Effector memory CD8-positive, alpha-beta T cell (primary cell): Measurements from ENCODE around the gene TBX21.

Source experiments
- ATAC-seq: fragments of 150-1000 bp; cut with Tn5 transposase; replicated peaks from 2 replicates; pipeline ENCODE4 v1.10.0; 2021; ENCODE audit warnings: mild to moderate bottlenecking, moderate library complexity
- DNase-seq, 3 experiments: peaks; one replicate each; pipeline ENCODE4 v3.0.0; 2021
- H3K27ac Mint-ChIP-seq, 2 donors: one replicate each; pipeline ENCODE4 v1.8.0; 2022; ENCODE audit warnings: mild to moderate bottlenecking in 2 of 2, mixed read lengths in 2 of 2, moderate library complexity in 2 of 2
- H3K27me3 Mint-ChIP-seq, 2 donors: one replicate each; pipeline ENCODE4 v1.8.0; 2022; ENCODE audit warnings: mixed read lengths in 2 of 2
- H3K36me3 Mint-ChIP-seq: one replicate; pipeline ENCODE4 v1.8.0; 2022; ENCODE audit warnings: mild to moderate bottlenecking, moderate library complexity, mixed read lengths; ENCODE audit not compliant: insufficient read depth
- H3K4me1 Mint-ChIP-seq, 2 donors: one replicate each; pipeline ENCODE4 v1.8.0; 2022; ENCODE audit warnings: low read depth in 2 of 2, mixed read lengths in 2 of 2
- H3K4me3 Mint-ChIP-seq, 2 donors: one replicate each; pipeline ENCODE4 v1.8.0; 2022; ENCODE audit warnings: mild to moderate bottlenecking in 2 of 2, mixed read lengths in 2 of 2, moderate library complexity in 2 of 2
- H3K9me3 Mint-ChIP-seq, 2 donors: one replicate each; pipeline ENCODE4 v1.8.0; 2022; ENCODE audit warnings: mixed read lengths in 2 of 2
- total RNA-seq, 9 experiments: gene quantifications; one replicate each; lab custom pipeline; 2026; lab: John Stamatoyannopoulos, UW

TBX21 gene, protein sequence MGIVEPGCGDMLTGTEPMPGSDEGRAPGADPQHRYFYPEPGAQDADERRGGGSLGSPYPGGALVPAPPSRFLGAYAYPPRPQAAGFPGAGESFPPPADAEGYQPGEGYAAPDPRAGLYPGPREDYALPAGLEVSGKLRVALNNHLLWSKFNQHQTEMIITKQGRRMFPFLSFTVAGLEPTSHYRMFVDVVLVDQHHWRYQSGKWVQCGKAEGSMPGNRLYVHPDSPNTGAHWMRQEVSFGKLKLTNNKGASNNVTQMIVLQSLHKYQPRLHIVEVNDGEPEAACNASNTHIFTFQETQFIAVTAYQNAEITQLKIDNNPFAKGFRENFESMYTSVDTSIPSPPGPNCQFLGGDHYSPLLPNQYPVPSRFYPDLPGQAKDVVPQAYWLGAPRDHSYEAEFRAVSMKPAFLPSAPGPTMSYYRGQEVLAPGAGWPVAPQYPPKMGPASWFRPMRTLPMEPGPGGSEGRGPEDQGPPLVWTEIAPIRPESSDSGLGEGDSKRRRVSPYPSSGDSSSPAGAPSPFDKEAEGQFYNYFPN
- total RNA-seq, result 7.7 to 212 (median 150) reads per million in 9 experiments

DNA sequence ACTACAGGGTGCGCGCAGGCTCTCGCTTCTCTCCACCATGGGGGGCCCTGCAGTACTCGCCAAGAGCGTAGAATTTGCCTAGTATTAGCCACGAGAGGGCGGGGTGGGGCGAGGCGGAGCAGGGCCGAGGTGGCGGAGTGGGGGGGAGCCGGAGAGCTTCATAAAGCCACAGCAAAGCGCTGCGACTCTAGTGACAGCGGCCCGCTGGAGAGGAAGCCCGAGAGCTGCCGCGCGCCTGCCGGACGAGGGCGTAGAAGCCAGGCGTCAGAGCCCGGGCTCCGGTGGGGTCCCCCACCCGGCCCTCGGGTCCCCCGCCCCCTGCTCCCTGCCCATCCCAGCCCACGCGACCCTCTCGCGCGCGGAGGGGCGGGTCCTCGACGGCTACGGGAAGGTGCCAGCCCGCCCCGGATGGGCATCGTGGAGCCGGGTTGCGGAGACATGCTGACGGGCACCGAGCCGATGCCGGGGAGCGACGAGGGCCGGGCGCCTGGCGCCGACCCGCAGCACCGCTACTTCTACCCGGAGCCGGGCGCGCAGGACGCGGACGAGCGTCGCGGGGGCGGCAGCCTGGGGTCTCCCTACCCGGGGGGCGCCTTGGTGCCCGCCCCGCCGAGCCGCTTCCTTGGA lies at the start of gene TBX21:
TBX21 (plus strand) TSS at position 190 of the 627 bp plus-strand sequence; CDS start at position 409, 219 bp downstream.
- Mint-ChIP-seq H3K4me1 (peaks cover 66 to 72% of the 10 kb centered on the region in 2 donors), H3K36me3 (peaks cover 52% of the 10 kb centered on the region)

DNA sequence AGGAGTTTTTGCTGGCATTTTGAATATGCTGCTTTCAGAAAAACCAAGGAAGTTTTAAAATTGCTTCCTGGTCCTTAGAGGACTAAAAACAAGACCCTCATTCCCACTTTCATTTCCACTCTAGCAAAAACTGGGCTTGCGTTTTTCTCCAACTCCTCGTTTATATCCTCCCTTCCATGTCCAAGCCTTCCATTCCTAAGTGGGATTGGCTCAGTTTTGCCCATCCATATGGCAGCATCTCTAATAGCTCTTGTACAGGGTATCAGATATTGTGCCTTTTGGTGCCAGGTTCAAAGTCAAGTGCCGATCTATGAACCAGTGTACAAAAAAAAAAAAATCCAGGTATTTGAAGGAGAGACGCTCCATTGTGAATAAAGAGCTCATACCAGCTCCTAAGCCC lies 49.0 kb upstream of the TBX21 start:
- H3K27ac Mint-ChIP-seq, result peak overlapping the region in 1 of 2 donors; percentile 19

More for the DNA sequence above, at the start of gene TBX21:
- DNase-seq (peak; percentile 92 to 94 (median 92)), ATAC-seq (peak; percentile 80)
- Mint-ChIP-seq H3K9me3 (no peaks in the 10 kb centered on the region), H3K27ac (peak within 1 kb of the TSS; percentile 98), H3K4me3 (peak within 1 kb of the TSS; percentile 99), H3K27me3 (no peaks in the 10 kb centered on the region)

GRCh38 chr17:47684535-47685193 lies 48.4 kb upstream of the TBX21 start:
- Mint-ChIP-seq H3K4me3 (no peak overlapping the region), H3K27me3 (no peaks in the 10 kb centered on the region), H3K27ac (no peak overlapping the region)

More for the DNA sequence above, 49.0 kb upstream of the TBX21 start:
- no peak for DNase-seq
- no peaks in the 10 kb centered on the region for H3K27me3 Mint-ChIP-seq
- no peak for ATAC-seq
- H3K4me1 Mint-ChIP-seq, result no peaks in the 10 kb centered on the region
- H3K36me3 Mint-ChIP-seq, result peaks cover 69% of the 10 kb centered on the region
- no peak overlapping the region for H3K4me3 Mint-ChIP-seq
- no peaks in the 10 kb centered on the region for H3K9me3 Mint-ChIP-seq

GRCh38 chr17:47685556-47686275 lies 47.3 kb upstream of the TBX21 start:
- Mint-ChIP-seq H3K9me3 (no peaks in the 10 kb centered on the region), H3K27ac (peak overlapping the region in 1 of 2 donors; percentile 84), H3K4me3 (no peak overlapping the region), H3K4me1 (no peaks in the 10 kb centered on the region), H3K36me3 (peaks cover 52% of the 10 kb centered on the region), H3K27me3 (no peaks in the 10 kb centered on the region)
- no peak for ATAC-seq
- no peak for DNase-seq

More at GRCh38 chr17:47684535-47685193, 48.4 kb upstream of the TBX21 start:
- DNase-seq, result no peak
- no peak for ATAC-seq
- Mint-ChIP-seq H3K9me3 (no peaks in the 10 kb centered on the region), H3K4me1 (no peaks in the 10 kb centered on the region), H3K36me3 (peaks cover 63% of the 10 kb centered on the region)

- no peaks in the 10 kb centered on the region for H3K27me3 Mint-ChIP-seq
- H3K9me3 Mint-ChIP-seq, result no peaks in the 10 kb centered on the region
- H3K36me3 Mint-ChIP-seq, result peaks cover 47% of the 10 kb centered on the region
These were observed 46.8 kb upstream of the TBX21 start for GRCh38 chr17:47686276-47686635.

DNA sequence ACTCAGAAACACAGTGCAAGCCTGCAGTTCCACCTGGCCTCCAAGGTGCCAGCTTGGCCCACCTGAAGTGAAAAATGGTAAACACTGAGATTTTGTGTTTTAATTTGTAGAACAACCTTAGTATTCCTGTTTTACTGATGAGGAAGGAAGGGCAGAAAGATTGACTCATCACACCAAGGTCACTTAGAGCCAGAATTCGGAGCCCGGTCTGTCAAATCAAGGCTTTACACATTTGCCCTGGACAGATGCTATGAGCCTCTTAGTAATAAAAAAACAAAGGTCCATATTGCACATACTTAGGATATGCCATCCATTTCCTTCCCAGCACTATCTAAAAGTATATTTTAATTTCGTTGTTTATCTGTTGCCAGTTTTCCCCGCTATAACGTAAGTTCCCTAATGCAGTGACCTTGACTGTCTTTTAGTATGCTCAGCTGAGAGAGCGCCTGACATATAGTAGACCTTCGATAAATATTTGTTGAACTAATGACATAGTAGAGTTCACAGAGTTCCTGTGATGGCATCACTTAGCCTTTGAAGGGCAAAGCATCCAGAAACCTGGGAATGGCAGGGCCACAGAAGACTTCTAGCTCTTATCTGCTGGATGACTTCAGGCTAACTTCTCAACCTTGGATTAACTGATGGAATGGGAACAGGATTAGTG lies 46.2 kb upstream of the TBX21 start:
- no peak for DNase-seq
- H3K36me3 Mint-ChIP-seq, result peaks cover 42% of the 10 kb centered on the region

More at GRCh38 chr17:47686276-47686635, 46.8 kb upstream of the TBX21 start:
- Mint-ChIP-seq H3K4me1 (no peaks in the 10 kb centered on the region), H3K27ac (peak overlapping the region in 1 of 2 donors; percentile 84), H3K4me3 (no peak overlapping the region)
- DNase-seq (no peak), ATAC-seq (no peak)

DNA sequence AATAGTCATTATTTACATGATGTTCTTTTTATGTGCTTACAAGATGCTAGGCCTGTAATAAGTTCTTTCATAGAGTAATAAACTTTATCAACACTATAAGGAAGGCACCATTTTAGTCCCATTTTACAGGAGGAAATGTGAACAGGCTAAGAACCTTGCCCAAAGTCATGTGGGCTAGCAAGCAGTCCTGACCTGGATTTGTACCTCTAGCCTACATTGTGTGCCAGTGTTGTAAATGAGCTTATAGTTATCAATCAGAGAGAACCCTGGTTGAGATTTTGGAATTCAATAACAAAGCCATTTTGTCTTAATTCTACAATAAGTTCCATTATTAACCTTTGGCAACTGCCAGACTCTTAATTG lies 45.7 kb upstream of the TBX21 start:
- H3K36me3 Mint-ChIP-seq, result peaks cover 39% of the 10 kb centered on the region
- H3K4me1 Mint-ChIP-seq, result peaks cover under 1 to 6% of the 10 kb centered on the region in 2 donors
- H3K27me3 Mint-ChIP-seq, result no peaks in the 10 kb centered on the region
- no peaks in the 10 kb centered on the region for H3K9me3 Mint-ChIP-seq
- DNase-seq (no peak), ATAC-seq (no peak)
- no peak overlapping the region for H3K4me3 Mint-ChIP-seq
- H3K27ac Mint-ChIP-seq, result peak overlapping the region in 1 of 2 donors; percentile 10

More for the DNA sequence above, 46.2 kb upstream of the TBX21 start:
- Mint-ChIP-seq H3K4me1 (peaks cover 0 to 1% of the 10 kb centered on the region in 2 donors), H3K27me3 (no peaks in the 10 kb centered on the region), H3K4me3 (no peak overlapping the region), H3K9me3 (no peaks in the 10 kb centered on the region), H3K27ac (peak overlapping the region in 1 of 2 donors; percentile 10)
- no peak for ATAC-seq

DNA sequence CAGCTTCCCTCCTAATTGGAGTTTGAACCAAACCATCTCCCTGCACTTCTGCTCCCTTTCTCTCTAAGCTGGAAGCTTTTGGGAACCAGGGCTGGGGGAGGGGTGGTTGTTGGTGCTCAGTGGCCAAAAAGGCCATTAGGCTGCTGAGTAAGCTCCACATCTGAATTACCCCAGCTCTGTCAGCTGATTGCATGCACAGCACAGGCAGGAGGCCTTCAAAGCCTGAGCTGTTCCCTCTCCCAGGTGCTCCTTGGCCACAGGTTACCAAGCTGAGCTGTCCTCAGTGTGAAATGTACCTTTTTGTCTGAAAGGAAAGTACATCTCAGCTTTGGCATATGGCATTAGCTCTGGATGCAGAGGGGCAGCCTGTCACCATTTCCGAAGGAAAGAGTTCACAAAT lies 45.3 kb upstream of the TBX21 start:
- ATAC-seq (no peak), DNase-seq (no peak)
- H3K4me1 Mint-ChIP-seq, result peaks cover 5 to 11% of the 10 kb centered on the region in 2 donors
- no peak overlapping the region for H3K4me3 Mint-ChIP-seq
- no peak overlapping the region for H3K27ac Mint-ChIP-seq
- H3K36me3 Mint-ChIP-seq, result peaks cover 35% of the 10 kb centered on the region
- no peaks in the 10 kb centered on the region for H3K27me3 Mint-ChIP-seq
- H3K9me3 Mint-ChIP-seq, result no peaks in the 10 kb centered on the region

DNA sequence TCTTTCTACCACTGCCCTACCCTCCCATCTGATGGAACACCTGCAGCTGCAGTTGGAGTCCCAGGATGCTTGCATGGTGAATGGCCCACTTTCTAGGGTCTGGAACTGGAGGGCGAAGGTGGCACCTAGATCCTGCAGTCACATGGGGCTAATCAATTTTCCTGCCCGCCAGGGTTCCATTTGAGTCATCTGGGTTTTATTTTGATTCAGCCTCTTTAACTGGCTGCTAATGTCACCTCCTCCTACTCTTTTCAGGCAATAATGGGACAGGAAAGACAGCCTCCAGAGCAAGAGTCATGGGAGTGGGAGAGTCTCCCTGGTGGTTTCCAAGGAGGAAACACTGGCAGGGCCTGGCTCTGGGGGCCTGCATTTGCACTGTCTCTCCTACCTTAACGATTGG lies 42.9 kb upstream of the TBX21 start:
- no peak overlapping the region for H3K27ac Mint-ChIP-seq
- no peaks in the 10 kb centered on the region for H3K27me3 Mint-ChIP-seq
- H3K4me1 Mint-ChIP-seq, result peaks cover 17 to 23% of the 10 kb centered on the region in 2 donors
- no peak for ATAC-seq
- peaks cover 26% of the 10 kb centered on the region for H3K36me3 Mint-ChIP-seq
- DNase-seq, result no peak
- no peaks in the 10 kb centered on the region for H3K9me3 Mint-ChIP-seq
- H3K4me3 Mint-ChIP-seq, result no peak overlapping the region

- H3K4me3 Mint-ChIP-seq, result peak overlapping the region; percentile 93 to 94
- no peak for DNase-seq
- peaks cover 34 to 35% of the 10 kb centered on the region in 2 donors for H3K4me1 Mint-ChIP-seq
- peaks cover 26% of the 10 kb centered on the region for H3K36me3 Mint-ChIP-seq
- no peaks in the 10 kb centered on the region for H3K27me3 Mint-ChIP-seq
- ATAC-seq, result no peak
- H3K27ac Mint-ChIP-seq, result peak overlapping the region; percentile 86 to 87
- H3K9me3 Mint-ChIP-seq, result no peaks in the 10 kb centered on the region
These were observed 40.7 kb upstream of the TBX21 start for GRCh38 chr17:47692137-47692894.

DNA sequence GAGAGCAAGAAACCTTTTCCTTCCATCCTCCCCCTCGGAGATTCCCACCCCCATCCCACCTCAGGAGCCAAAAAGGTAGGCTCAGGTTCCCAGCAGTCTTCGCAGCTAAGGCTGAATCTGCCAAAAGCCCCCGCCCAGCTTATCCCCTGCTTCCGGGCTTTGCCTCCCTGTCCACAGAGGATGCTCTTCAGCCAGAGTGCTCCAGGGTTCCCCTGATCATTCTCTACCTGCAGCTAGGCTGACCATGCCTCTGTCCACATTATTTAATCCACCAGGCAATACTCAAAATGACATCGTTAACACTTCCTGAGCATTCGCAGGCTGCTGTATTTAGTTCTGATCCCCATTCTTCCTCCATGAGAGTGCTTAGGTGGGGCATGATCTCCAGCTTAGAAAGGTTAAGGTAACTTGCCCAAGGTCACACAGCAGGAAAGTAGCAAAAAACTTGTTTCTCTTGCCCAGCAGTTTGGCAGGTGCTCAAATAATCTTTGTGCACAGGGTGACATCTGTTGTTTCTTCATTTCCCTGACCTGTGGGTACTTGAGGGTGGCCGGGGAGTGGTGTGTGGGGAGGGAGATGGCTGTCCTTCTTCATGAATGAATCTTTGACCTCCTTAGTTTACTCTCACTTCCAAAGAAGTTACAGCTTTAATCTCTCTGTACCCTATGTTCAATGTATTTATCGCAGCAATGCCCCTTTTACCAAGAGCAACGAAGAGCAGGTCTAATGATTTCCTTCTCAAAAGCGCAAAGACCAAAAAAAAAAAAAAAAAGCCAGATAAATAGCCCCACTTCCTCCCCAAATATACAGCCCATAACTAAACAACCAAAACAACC lies 39.9 kb upstream of the TBX21 start:
- H3K27me3 Mint-ChIP-seq, result no peaks in the 10 kb centered on the region
- H3K4me1 Mint-ChIP-seq, result peaks cover 39 to 40% of the 10 kb centered on the region in 2 donors
- ATAC-seq (no peak), DNase-seq (no peak)
- H3K36me3 Mint-ChIP-seq, result peaks cover 28% of the 10 kb centered on the region
- peak overlapping the region; percentile 93 to 94 for H3K4me3 Mint-ChIP-seq
- peak overlapping the region; percentile 86 to 87 for H3K27ac Mint-ChIP-seq
- no peaks in the 10 kb centered on the region for H3K9me3 Mint-ChIP-seq
